ENCODE measurements around the gene MT3.

DNA sequence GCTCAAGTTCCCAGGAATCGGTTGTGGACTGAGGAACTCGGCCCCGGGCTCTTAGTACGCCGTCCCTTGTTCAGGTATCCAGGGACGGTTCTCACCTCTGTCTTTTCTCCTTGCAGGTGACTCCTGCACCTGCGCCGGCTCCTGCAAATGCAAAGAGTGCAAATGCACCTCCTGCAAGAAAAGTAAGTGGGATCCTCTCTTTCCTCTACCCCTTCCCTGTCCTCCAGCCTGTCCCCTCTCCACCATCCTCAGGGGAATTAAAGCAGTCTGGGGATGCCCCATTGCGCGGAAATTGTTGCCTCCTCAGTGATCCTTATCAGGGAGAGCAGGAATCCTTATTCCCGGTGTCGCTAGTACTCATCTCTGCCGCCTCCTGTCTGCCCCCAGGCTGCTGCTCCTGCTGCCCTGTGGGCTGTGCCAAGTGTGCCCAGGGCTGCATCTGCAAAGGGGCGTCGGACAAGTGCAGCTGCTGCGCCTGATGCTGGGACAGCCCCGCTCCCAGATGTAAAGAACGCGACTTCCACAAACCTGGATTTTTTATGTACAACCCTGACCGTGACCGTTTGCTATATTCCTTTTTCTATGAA, 19.6 kb downstream of the MT3 start:
- no peak for TF ChIP-seq EZH2phosphoT487 (IDR thresholded peaks at IDR 0.05; ENCODE audit: insufficient read depth, low read depth)
- TF ChIP-seq EZH2 (IDR thresholded peaks at IDR 0.05; ENCODE audit: insufficient read depth, poor library complexity, severe bottlenecking) = no peak

Measured in GM23248 (cell line).